ENCODE results near the gene CRMP1. TPM values are rescaled to one million over a fixed set of nuclear protein-coding genes. Genes with fewer than 3 reads are reported as not detected.
A peak's percentile ranks its signal among the peaks of the same experiment; 100 is the strongest.

Gene CRMP1
- total RNA-seq, 1 experiment from 2014 or later: not detected

DNA sequence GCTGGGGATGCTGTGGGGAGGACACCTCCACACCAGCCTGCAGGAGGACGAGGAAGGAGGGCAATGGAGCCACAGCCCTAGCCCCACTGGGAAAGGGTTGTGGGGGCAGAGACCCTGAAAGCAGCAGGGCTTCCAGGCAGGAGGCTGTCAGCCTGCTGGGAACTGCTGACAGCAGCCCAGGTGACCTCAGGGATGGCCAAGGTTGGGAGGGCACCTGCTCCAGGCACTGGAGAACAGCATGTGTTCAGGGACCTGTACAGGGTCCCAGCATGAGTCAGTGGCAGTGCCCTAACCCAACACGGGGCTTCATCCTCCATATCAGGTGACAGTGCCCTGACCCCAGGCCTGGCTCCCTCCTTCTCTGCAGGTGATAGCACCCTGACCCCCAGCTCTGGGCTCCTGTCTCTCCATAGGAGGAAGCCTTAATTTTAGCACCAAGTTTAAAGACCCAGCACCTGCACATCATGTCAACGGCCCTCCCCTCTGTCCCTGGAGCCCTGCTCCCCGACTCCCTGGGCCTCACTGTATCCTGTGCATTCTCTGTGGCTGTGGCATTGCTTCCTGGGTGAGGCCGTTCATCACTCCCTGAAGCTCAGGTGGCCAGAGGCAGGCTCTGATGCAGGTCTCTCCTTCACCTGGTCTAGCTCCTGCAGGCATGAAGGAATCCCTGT, 66.3 kb downstream of the CRMP1 start:
- Histone ChIP-seq H3K36me3 (ENCODE audit: low read depth, low read length) (no peaks in the 10 kb centered on the region), H3F3A (ENCODE audit: low read length, unreplicated experiment) (no peaks in the 10 kb centered on the region), H3K4me2 (ENCODE audit: low read length) (no peak overlapping the region), H3K4me3 (ENCODE audit: low read length) (no peak overlapping the region), H3K9me2 (replicated peaks; ENCODE audit: low read length) (no peaks in the 10 kb centered on the region), H3K4me1 (ENCODE audit: insufficient read depth, low read length) (no peaks in the 10 kb centered on the region), H4K20me1 (ENCODE audit: low read length) (no peaks in the 10 kb centered on the region), H3K27me3 (ENCODE audit: low read length) (no peaks in the 10 kb centered on the region), H3K27ac (ENCODE audit: low read length) (no peak overlapping the region), H3K9me3 (ENCODE audit: low read length) (no peaks in the 10 kb centered on the region), H3K79me2 (ENCODE audit: low read length) (no peaks in the 10 kb centered on the region), H3K9ac (ENCODE audit: low read length) (no peak overlapping the region), H2AFZ (ENCODE audit: low read length) (no peak overlapping the region)
- no TSS peak for BruUV-seq (replicated peaks)
- intact Hi-C loops (cut with micrococcal nuclease): no loop called here
- CTCF ChIA-PET: no interaction called here
- no peak for DNase-seq
- TF ChIP-seq EZH2 (IDR thresholded peaks at IDR 0.05; ENCODE audit: low read length, unreplicated experiment) (no peak), EZH2phosphoT487 (IDR thresholded peaks at IDR 0.05; ENCODE audit: borderline replicate concordance, low read length) (no peak)
- TF ChIP-seq, protein P1, sequence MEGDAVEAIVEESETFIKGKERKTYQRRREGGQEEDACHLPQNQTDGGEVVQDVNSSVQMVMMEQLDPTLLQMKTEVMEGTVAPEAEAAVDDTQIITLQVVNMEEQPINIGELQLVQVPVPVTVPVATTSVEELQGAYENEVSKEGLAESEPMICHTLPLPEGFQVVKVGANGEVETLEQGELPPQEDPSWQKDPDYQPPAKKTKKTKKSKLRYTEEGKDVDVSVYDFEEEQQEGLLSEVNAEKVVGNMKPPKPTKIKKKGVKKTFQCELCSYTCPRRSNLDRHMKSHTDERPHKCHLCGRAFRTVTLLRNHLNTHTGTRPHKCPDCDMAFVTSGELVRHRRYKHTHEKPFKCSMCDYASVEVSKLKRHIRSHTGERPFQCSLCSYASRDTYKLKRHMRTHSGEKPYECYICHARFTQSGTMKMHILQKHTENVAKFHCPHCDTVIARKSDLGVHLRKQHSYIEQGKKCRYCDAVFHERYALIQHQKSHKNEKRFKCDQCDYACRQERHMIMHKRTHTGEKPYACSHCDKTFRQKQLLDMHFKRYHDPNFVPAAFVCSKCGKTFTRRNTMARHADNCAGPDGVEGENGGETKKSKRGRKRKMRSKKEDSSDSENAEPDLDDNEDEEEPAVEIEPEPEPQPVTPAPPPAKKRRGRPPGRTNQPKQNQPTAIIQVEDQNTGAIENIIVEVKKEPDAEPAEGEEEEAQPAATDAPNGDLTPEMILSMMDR (conservative IDR thresholded peaks at IDR 0.05; ENCODE audit: low read depth, low read length): no peak
- no peak for ATAC-seq
- POLR2A ChIA-PET (ENCODE audit: unreplicated experiment): no interaction called here

DNA sequence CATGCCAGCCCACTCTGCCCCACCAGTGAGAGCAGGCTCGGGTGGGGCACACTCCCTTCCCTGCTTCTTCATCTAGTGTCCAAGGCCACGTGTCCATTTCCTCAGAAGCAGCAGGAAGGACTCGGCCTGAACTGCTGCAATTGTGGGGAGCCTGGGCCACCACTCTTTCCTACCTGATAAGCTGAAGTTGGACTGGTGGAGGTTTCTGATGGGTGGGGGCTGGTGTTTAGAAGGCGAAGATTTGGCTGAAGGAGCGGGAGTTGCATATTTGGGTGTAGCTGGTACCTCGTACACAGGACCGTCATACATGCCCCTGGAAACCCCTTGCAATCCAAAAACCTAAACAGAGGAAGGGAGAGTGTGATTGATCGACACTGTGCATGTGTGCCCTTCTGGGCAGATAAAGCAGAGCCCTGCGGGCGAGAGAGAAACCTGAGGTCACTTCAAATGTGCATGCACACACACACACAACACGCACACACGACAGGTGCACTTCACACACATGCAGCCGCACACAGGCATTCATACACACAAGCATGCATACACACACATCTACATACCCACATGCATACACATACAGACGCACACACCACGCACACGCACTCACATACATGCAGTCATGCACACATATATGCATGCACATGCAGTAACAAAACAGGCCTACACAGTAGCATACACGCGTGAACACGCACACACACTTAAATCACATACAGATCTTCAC, 67.4 kb downstream of the CRMP1 start:
- Histone ChIP-seq H3K36me3 (ENCODE audit: low read depth, low read length) (no peaks in the 10 kb centered on the region), H3K27ac (ENCODE audit: low read length) (no peak overlapping the region), H3F3A (ENCODE audit: low read length, unreplicated experiment) (no peaks in the 10 kb centered on the region), H3K79me2 (ENCODE audit: low read length) (no peaks in the 10 kb centered on the region), H4K20me1 (ENCODE audit: low read length) (no peaks in the 10 kb centered on the region), H3K9me2 (replicated peaks; ENCODE audit: low read length) (no peaks in the 10 kb centered on the region), H3K4me3 (ENCODE audit: low read length) (no peak overlapping the region), H3K27me3 (ENCODE audit: low read length) (no peaks in the 10 kb centered on the region), H3K9me3 (ENCODE audit: low read length) (no peaks in the 10 kb centered on the region), H2AFZ (ENCODE audit: low read length) (no peak overlapping the region), H3K4me2 (ENCODE audit: low read length) (no peak overlapping the region), H3K9ac (ENCODE audit: low read length) (no peak overlapping the region), H3K4me1 (ENCODE audit: insufficient read depth, low read length) (no peaks in the 10 kb centered on the region)
- ATAC-seq (no peak), DNase-seq (no peak)
- TF ChIP-seq EZH2 (IDR thresholded peaks at IDR 0.05; ENCODE audit: low read length, unreplicated experiment) (no peak), EZH2phosphoT487 (IDR thresholded peaks at IDR 0.05; ENCODE audit: borderline replicate concordance, low read length) (no peak)
- TF ChIP-seq, protein P1 (conservative IDR thresholded peaks at IDR 0.05; ENCODE audit: low read depth, low read length): no peak
- no TSS peak for BruUV-seq (replicated peaks)
- intact Hi-C loops (cut with micrococcal nuclease): no loop called here
- ChIA-PET CTCF (no interaction called here), POLR2A (ENCODE audit: unreplicated experiment) (no interaction called here)

DNA sequence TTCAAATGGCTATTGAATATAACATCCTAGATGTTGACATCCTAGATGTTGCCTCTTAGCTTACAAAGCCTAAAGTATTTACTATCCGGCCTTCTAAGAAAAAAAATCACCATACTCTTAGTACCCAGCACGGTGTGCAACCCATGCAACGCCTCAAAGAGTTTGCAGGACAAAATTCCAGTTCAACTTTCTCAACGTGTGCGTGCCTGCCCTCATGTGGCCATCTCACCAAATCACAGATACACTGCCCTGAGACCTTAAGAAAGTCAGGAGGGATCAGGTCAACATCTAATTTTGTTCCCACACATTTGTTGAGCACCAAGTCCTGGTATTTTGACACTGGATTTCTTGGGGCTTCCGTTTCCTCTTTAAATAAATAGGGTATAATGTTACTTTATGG, 68.3 kb downstream of the CRMP1 start:
- no peak overlapping the region for H3K9ac ChIP-seq (ENCODE audit: low read length)
- H2AFZ ChIP-seq (ENCODE audit: low read length): no peak overlapping the region
- ATAC-seq (peak; percentile 38; the same call in 1 of the 2 replicates), DNase-seq (peak; percentile 55)
- H3K4me2 ChIP-seq (ENCODE audit: low read length): no peak overlapping the region
- ChIA-PET POLR2A (ENCODE audit: unreplicated experiment) (no interaction called here), CTCF (no interaction called here)
- H3K9me3 ChIP-seq (ENCODE audit: low read length): no peaks in the 10 kb centered on the region
- H3F3A ChIP-seq (ENCODE audit: low read length, unreplicated experiment): no peaks in the 10 kb centered on the region
- H4K20me1 ChIP-seq (ENCODE audit: low read length): no peaks in the 10 kb centered on the region
- H3K4me1 ChIP-seq (ENCODE audit: insufficient read depth, low read length): no peaks in the 10 kb centered on the region
- no peak overlapping the region for H3K4me3 ChIP-seq (ENCODE audit: low read length)
- intact Hi-C loops (cut with micrococcal nuclease): no loop called here
- H3K9me2 ChIP-seq (replicated peaks; ENCODE audit: low read length): no peaks in the 10 kb centered on the region
- no peaks in the 10 kb centered on the region for H3K27me3 ChIP-seq (ENCODE audit: low read length)
- BruUV-seq (replicated peaks): no TSS peak
- TF ChIP-seq EZH2phosphoT487 (IDR thresholded peaks at IDR 0.05; ENCODE audit: borderline replicate concordance, low read length): no peak
- TF ChIP-seq, protein P1 (conservative IDR thresholded peaks at IDR 0.05; ENCODE audit: low read depth, low read length): peak; percentile 64
- H3K79me2 ChIP-seq (ENCODE audit: low read length): no peaks in the 10 kb centered on the region
- H3K36me3 ChIP-seq (ENCODE audit: low read depth, low read length): no peaks in the 10 kb centered on the region; the same call in 1 of the 2 replicates
- H3K27ac ChIP-seq (ENCODE audit: low read length): no peak overlapping the region

Data from PC-3 (cell line).